ENCODE data around the gene CEACAM19. TPM values are rescaled to one million over a fixed set of nuclear protein-coding genes. Genes with fewer than 3 reads are reported as not detected.
"Not testable (repeated sequence)": the region's sequence is repeated elsewhere in the genome, so short reads cannot be mapped to it uniquely, and the experiment has no call there.

Gene CEACAM19, protein sequence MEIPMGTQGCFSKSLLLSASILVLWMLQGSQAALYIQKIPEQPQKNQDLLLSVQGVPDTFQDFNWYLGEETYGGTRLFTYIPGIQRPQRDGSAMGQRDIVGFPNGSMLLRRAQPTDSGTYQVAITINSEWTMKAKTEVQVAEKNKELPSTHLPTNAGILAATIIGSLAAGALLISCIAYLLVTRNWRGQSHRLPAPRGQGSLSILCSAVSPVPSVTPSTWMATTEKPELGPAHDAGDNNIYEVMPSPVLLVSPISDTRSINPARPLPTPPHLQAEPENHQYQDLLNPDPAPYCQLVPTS
- total RNA-seq, result 10 to 100 TPM in 1 of 5 donors, 1 to 10 TPM in 3, under 1 TPM in 1; 0.58 to 17.0 (median 2.9) TPM
- polyA plus RNA-seq, result 1 to 10 TPM; 2.0 to 6.4 (median 2.3) TPM
- long read RNA-seq, donor 1, result 0 reads
- long read RNA-seq, donor 2, partial matches to known transcripts, result 0 of 1 reads
- long read RNA-seq, donor 2, other reads (novel, unspliced or antisense), result 0 of 1 reads
- long read RNA-seq, donor 3, result 0 reads
- long read RNA-seq, donor 4, result 0 reads
- long read RNA-seq, donor 5, result 0 reads
- long read RNA-seq, donor 6, partial matches to known transcripts, result 0 of 3 reads
- long read RNA-seq, donor 6, other reads (novel, unspliced or antisense), result 0 of 3 reads
- long read RNA-seq, donor 7, result 0 reads
- long read RNA-seq, donor 8, result 0 reads
- long read RNA-seq, donor 9, result 0 reads
- long read RNA-seq, donor 10, partial matches to known transcripts, result 0 of 1 reads
- long read RNA-seq, donor 10, other reads (novel, unspliced or antisense), result 0 of 1 reads

DNA sequence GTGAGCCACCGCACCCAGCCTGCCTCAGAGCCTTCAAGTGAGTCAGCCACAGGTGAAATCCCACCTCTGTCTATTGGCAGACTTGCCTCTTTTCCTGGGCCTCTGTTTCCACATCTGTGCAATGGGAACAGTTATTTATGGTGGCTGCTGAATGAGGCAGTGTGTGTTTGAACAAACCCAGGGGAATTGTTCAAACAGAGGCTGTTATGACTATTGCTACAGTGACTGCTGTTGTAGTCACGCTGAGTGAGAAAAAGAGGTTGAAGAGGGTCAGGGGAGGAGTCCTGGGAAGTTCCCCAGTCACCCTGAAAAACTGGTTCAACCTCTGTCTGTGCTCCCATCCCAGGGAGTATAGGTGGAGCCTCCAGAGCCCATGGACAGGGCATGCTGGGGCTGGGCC is at the start of gene CEACAM19:
Gene CEACAM19, plus strand, starts transcription at position 83 of the 400 bp plus-strand sequence. CDS start 450 bp downstream, outside the sequence.
- no peaks in the 10 kb centered on the region for H3K27me3 ChIP-seq
- DNase-seq, result no peak
- intact Hi-C loops (cut with DNase I; ENCODE audit: low total_unique reads), result no loop called here
- H3K36me3 ChIP-seq, result peaks cover 0 to 4% (median 0%) of the 10 kb centered on the region in 4 donors
- H3K4me3 ChIP-seq, result no peak within 1 kb of the TSS
- no peak within 1 kb of the TSS for H3K27ac ChIP-seq
- H3K4me1 ChIP-seq, result no peaks in the 10 kb centered on the region
- TF ChIP-seq POLR2A (IDR thresholded peaks at IDR 0.05), result no peak
- 63 to 87% (median 72%) methylated on average over 2 of the region's 2 CpGs for WGBS, 5 donors
- H3K9me3 ChIP-seq, result no peaks in the 10 kb centered on the region

DNA sequence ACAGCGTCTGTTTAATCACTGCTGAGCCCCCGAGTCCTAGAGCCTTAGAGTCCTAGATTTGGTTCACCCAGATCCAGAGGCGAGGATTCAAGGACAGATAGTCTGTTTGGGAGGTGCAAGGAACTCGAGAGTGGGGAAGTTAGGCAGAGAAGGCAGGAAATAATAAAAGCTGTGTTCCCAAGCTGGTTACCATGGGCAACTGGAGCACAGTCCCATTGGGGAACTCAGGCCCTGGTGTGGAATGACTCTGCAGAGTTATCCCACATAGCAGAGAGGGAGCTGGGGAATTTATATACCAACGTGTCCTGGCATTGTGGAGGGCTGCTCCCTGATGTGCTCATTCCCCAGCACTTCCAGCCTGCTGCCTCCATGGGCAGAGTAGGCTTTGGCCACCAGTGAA is 48.2 kb upstream of the CEACAM19 start:
- DNase-seq, result peak in 1 of 2 donors; percentile 45
- 67 to 79% (median 73%) methylated on average over 5 of the region's 5 CpGs for WGBS, 5 donors
- intact Hi-C loops (cut with DNase I; ENCODE audit: low total_unique reads), result no loop called here
- Histone ChIP-seq H3K9me3 (no peaks in the 10 kb centered on the region), H3K36me3 (no peaks in the 10 kb centered on the region), H3K4me3 (no peak overlapping the region), H3K27me3 (no peaks in the 10 kb centered on the region), H3K4me1 (no peaks in the 10 kb centered on the region), H3K27ac (no peak overlapping the region)
- TF ChIP-seq POLR2AphosphoS5 (IDR thresholded peaks at IDR 0.05), result no peak
- TF ChIP-seq, protein P1, sequence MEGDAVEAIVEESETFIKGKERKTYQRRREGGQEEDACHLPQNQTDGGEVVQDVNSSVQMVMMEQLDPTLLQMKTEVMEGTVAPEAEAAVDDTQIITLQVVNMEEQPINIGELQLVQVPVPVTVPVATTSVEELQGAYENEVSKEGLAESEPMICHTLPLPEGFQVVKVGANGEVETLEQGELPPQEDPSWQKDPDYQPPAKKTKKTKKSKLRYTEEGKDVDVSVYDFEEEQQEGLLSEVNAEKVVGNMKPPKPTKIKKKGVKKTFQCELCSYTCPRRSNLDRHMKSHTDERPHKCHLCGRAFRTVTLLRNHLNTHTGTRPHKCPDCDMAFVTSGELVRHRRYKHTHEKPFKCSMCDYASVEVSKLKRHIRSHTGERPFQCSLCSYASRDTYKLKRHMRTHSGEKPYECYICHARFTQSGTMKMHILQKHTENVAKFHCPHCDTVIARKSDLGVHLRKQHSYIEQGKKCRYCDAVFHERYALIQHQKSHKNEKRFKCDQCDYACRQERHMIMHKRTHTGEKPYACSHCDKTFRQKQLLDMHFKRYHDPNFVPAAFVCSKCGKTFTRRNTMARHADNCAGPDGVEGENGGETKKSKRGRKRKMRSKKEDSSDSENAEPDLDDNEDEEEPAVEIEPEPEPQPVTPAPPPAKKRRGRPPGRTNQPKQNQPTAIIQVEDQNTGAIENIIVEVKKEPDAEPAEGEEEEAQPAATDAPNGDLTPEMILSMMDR (IDR thresholded peaks at IDR 0.05), result no peak
- TF ChIP-seq POLR2A (IDR thresholded peaks at IDR 0.05), result no peak
- no peak for TF ChIP-seq EP300 (IDR thresholded peaks at IDR 0.05)

DNA sequence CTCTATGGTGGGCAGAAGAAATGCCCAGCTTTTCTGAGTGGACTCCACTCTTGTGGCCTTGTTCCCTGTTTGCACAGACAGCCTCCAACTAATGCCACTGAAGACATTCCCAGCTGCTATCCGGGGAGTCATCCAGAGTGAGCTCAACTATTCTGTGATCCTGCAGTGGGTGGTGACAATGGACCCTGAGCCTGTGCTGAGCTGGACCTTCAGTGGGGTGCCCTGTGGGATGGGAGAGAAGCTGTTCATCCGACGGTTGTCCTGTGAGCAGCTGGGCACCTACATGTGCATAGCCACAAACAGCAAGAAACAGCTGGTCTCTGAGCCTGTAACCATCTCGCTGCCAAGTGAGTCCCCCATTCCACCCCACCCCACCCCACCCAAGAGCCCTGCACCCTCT is 47.7 kb upstream of the CEACAM19 start:
- Histone ChIP-seq H3K27me3 (no peaks in the 10 kb centered on the region), H3K9me3 (no peaks in the 10 kb centered on the region), H3K27ac (no peak overlapping the region), H3K4me3 (no peak overlapping the region), H3K36me3 (no peaks in the 10 kb centered on the region), H3K4me1 (no peaks in the 10 kb centered on the region)
- DNase-seq, result no peak
- 70 to 92% (median 84%) methylated on average over 2 to 4 of the region's 4 CpGs for WGBS, 5 donors
- TF ChIP-seq EP300 (IDR thresholded peaks at IDR 0.05), result no peak
- intact Hi-C loops (cut with DNase I; ENCODE audit: low total_unique reads), result no loop called here

DNA sequence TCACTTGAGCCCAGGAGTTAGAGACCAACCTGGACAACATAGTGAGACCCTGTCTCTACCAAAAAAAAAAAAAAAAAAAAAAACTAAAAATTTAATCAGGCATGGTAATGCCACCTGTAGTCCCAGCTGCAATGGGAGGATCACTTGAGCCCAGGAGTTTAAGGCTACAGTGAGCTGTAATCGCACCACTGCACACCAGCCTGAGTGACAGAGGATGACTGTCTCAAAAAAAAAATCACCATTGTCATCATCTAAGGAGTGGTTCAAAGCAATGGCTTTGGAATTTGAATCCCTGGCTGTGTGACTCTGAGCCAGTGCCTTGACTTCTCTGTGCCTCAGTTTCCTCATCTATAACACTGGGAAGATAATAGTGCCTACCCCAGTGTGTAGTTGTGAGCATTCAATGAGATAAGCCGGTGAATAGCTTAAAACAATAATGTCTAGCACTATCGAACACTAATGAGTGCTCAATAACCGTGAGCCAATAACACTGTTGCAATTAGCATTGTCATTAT is 46.4 kb upstream of the CEACAM19 start:
- Histone ChIP-seq H3K27ac (no peak overlapping the region), H3K9me3 (no peaks in the 10 kb centered on the region), H3K27me3 (peaks cover 0 to under 1% (median 0%) of the 10 kb centered on the region in 3 donors), H3K4me3 (no peak overlapping the region), H3K36me3 (no peaks in the 10 kb centered on the region), H3K4me1 (no peaks in the 10 kb centered on the region)
- TF ChIP-seq, protein P1 (IDR thresholded peaks at IDR 0.05), result no peak
- TF ChIP-seq POLR2A (IDR thresholded peaks at IDR 0.05) (no peak), POLR2AphosphoS5 (IDR thresholded peaks at IDR 0.05) (no peak), EP300 (IDR thresholded peaks at IDR 0.05) (no peak)
- 95 to 99% (median 97%) methylated on average over 4 of the region's 4 CpGs for WGBS, 5 donors
- no peak for DNase-seq
- intact Hi-C loops (cut with DNase I; ENCODE audit: low total_unique reads), result no loop called here

DNA sequence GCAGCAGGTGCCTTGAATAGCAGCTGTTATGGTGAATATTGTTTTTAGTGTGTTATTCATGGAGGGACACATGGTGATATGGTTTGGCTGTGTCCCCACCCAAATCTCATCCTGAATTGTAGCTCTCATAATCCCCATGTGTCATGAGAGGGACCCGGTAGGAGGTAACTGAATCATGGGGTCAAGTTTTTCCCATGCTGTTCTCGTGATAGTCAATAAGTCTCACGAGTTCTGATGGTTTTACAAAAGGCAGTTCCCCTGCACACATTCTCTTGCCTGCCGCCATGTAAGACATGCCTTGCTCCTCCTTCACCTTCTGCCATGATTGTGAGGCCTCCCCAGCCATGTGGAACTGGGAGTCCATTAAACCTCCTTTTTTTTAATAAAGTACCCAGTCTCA is 45.6 kb upstream of the CEACAM19 start:
- H3K36me3 ChIP-seq; DNase-seq; H3K9me3 ChIP-seq; H3K4me1 ChIP-seq; H3K27me3 ChIP-seq; H3K27ac ChIP-seq; H3K4me3 ChIP-seq; intact Hi-C loops (cut with DNase I; ENCODE audit: low total_unique reads): not testable (repeated sequence)
- WGBS, 5 donors, result 81 to 91% (median 87%) methylated on average over 4 of the region's 4 CpGs
